OCI-LY3 (cell line): ENCODE measurements around the gene FAU.

Experiments
- CTCF ChIP-seq: fragments of 200-600, 300-600 bp; sonication (generic); IDR thresholded peaks from 2 replicates; pipeline ENCODE4 v1.5.1; 2014; ENCODE audit warnings: antibody characterized with exemption, low read length, low read depth
- EZH2phosphoT487 ChIP-seq: fragments of 200-600 bp; shearing (Covaris generic); IDR thresholded peaks from 2 replicates; pipeline ENCODE4 v1.6.1; 2018; ENCODE audit warnings: antibody characterized with exemption, mixed run types, low read depth

- TF ChIP-seq EZH2phosphoT487 (no peak), CTCF (no peak)
Observed at GRCh38 chr11:65129649-65130441, 7.9 kb upstream of the FAU start.
